ENCODE measurements around the gene INO80C.

INO80C gene

GRCh38 chr18:35497370-35498197, at the start of gene INO80C:
TSS of gene INO80C (minus strand) at chr18:35497960. CDS start at chr18:35497874, 86 bp downstream.
- peak; percentile 94 for DNase-seq

- no peak for DNase-seq
Measured at GRCh38 chr18:35547008-35547605, 49.3 kb upstream of the INO80C start.

- DNase-seq = no peak
Measured at GRCh38 chr18:35542356-35542755, 44.6 kb upstream of the INO80C start.

- no peak for DNase-seq
Measured at GRCh38 chr18:35535297-35535696, 37.5 kb upstream of the INO80C start.

GRCh38 chr18:35533916-35534405, 36.2 kb upstream of the INO80C start:
- no peak for DNase-seq

GRCh38 chr18:35528749-35529274, 31.1 kb upstream of the INO80C start:
- no peak for DNase-seq

- DNase-seq = no peak
Measured at GRCh38 chr18:35526495-35527059, 28.8 kb upstream of the INO80C start.

GRCh38 chr18:35525795-35526494, 28.2 kb upstream of the INO80C start:
- DNase-seq = no peak

GRCh38 chr18:35524226-35524625, 26.5 kb upstream of the INO80C start:
- no peak for DNase-seq

GRCh38 chr18:35522130-35522959, 24.6 kb upstream of the INO80C start:
- no peak for DNase-seq

GRCh38 chr18:35521133-35521532, 23.4 kb upstream of the INO80C start:
- DNase-seq = no peak

GRCh38 chr18:35519148-35519899, 21.6 kb upstream of the INO80C start:
- DNase-seq = no peak

GRCh38 chr18:35517715-35518114, 20.0 kb upstream of the INO80C start:
- no peak for DNase-seq

GRCh38 chr18:35516789-35517188, 19.0 kb upstream of the INO80C start:
- DNase-seq = no peak

- no peak for DNase-seq
Measured at GRCh38 chr18:35516351-35516750, 18.6 kb upstream of the INO80C start.

GRCh38 chr18:35515460-35516130, 17.8 kb upstream of the INO80C start:
- DNase-seq = no peak

- no peak for DNase-seq
Measured at GRCh38 chr18:35514752-35515459, 17.1 kb upstream of the INO80C start.

- DNase-seq = no peak
Measured at GRCh38 chr18:35514283-35514682, 16.5 kb upstream of the INO80C start.

- DNase-seq = peak; percentile 56
Measured at GRCh38 chr18:35513181-35513936, 15.6 kb upstream of the INO80C start.
